Stimulated activated CD4-positive, alpha-beta T cell treated with anti-CD3 and anti-CD28 coated beads, Interleukin-1b, Interleukin-23, amount 100 ng/mL, for 4 hours (primary cell): ENCODE results near the gene TYRO3.

Experiments used
- DNase-seq, 2 donors: peaks; one replicate each; pipeline ENCODE4 v3.0.0-alpha.2; 2020; ENCODE audit warnings: low read depth in 2 of 2

TYRO3 gene

DNA sequence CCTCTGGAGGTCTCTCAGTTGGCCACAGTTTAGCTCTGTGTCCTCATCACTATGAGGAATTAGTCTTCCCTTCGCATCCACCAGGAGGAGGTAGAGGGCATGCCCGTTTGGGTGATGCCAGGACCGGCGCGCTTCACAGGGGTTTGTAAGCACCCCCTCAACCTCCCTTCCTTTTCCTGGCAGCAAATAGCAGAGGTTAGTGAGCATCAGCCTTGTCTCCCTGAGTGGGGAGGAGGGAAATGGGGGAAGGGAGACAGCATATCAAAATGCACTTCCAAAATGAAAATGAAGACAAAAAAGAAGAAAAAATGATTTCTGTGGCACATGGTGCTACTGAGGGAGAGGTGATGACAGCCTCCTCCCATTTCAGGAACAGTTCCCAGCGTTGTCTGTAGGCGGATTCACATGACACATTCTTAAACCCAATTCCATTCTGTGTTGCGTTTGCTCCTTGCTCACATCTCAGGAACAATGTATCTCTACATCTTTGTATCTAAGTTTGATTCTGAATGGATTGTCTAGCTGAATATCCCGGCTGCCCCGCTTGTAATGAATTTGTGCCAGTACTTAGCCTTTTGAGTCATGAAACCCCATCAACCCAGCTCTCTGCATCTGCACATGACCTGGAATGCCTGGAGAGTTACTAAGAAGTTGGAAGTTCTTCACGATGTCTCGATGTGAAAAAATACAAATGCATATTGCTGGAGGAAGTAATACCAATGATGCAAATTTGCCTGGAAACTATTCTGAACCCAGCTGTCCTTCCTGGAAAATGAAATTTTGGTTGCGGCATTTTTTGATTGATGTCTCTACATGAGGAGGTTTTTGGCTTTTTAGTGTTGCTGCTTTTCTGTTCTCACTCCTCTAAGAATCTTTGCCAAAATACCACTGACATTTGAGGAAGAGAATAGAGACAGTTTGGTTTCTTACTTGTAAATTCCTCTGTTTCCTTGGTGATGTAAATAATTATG, 45.2 kb downstream of the TYRO3 start:
- DNase-seq: peak; percentile 28 to 56

DNA sequence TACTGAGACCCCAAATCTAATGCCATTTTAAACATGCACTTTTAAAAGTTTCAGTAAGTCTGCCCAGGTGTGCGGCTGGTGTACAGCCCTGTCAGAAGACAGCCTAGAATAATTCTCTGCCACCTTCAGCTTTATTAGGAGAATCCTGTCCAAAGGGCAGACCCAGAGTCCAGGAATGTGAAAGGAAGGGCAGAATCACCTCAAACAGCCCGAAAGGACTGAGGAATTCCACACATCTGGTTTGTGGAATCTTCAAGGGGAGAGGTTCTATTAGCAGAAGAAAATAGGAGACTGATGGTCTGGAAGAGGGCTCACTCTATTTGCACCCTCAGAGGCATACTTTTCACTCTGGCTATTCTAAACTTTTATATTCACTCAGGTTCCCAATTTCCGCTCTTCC, 46.6 kb downstream of the TYRO3 start:
- DNase-seq: no peak

DNA sequence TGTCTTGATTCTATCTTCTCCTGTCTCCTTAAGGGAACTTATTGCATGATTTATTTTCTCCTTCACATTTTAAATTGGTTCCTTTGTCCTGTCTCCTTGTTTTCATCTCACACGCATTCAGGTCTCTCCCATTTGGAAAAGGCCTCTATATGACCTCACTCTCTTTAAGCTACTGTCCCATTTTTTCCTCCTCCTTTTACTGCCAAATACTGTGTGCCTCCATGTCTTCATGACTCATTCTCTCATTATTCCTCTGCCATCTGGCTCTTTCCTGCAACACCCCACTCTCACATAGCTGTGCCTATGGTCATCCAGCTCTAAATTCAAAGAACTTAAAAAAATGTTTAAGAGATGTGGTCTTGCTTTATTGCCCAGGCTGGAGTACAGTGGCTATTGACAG, 48.0 kb downstream of the TYRO3 start:
- DNase-seq: no peak

- DNase-seq: no peak
Observed at GRCh38 chr15:41609123-41609522, 50.1 kb downstream of the TYRO3 start.

- no peak for DNase-seq
Observed at GRCh38 chr15:41610048-41610447, 51.0 kb downstream of the TYRO3 start.

- no peak for DNase-seq
Observed at GRCh38 chr15:41620536-41621199, 61.7 kb downstream of the TYRO3 start.

DNA sequence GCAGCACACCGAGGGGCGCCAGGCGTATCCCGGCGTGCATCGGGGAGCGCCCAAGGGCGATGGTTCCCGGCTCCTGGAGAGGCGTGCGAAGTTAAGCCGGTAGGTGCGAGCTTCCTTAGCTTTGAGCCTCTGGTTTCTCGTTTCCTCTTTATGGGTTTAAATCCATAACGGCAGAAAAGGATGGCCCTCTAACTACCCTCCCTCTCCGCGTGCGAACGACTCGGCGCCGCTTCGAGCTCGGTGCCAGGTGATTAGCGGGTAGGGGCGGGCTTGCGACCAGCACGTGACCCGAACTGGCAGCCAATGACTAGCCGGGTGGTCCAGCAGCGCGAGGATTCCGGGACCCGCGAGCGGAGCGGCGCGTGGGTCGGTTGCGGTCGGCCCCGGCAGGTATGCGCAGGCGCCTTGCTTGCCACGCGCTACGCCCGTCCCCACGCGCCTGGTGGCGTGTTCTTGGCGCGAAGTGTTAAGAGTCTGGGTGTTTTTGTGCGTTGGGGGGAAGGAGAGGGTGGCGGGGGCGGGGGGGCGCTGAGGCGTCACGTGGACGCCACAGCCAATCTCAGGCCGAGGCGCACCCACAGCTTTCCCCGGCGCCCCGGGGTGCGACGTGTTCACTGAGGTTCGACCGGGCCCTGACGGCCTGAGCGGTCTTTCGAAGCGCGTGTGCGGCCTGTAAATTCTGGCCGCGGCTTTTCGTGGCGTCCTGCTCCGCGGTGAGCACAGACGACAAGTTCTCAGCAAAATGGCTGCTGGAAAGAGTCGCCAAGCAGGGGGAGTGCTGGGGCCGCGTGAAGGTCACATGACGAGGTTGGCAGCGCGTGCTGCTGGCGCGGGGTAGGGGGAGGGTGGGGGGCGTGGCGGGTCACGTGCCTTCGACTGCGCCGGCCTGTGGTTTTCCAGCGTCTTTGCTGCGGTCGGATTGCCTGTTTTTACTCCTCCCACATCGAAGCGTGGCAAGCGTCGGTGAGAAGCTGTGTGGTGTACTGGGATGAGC, 62.5 kb downstream of the TYRO3 start:
- DNase-seq: peak; percentile 65 to 81

DNA sequence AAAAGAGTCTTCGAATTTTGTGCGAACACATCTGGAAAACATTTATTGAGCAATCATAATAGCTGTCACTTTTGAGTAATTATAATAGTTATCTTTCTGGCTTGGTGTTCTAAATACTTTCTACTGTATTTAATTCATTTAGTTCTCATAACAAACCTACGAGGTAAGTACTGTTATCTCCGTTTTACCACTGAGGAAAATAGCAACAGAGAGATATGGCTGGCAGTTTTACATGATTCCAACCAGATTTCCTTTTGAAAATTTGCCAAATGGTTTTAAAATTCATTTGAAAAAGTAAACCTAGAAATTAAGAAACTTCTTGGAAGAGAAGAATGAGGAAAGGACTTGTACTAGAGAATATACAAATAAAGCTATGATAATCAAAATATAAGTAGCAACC, 63.9 kb downstream of the TYRO3 start:
- no peak for DNase-seq

DNA sequence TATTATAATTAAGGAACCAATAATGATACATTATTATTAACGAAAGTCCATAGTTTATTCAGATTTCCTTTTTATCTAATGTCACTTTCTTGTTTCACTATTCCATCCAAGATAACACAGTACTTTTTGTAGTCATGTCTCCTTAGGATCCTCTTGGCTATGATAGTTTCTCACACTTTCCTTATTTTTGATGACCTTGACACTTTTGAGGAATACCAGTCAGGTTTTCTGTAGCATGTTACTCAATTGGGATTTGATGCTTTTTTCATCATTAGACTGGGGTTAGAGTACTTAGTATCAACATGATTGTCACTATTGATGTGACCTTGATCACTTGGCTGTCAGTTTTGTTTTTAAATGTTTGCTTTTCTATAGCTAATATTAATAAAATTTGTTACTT, 68.2 kb downstream of the TYRO3 start:
- no peak for DNase-seq

DNA sequence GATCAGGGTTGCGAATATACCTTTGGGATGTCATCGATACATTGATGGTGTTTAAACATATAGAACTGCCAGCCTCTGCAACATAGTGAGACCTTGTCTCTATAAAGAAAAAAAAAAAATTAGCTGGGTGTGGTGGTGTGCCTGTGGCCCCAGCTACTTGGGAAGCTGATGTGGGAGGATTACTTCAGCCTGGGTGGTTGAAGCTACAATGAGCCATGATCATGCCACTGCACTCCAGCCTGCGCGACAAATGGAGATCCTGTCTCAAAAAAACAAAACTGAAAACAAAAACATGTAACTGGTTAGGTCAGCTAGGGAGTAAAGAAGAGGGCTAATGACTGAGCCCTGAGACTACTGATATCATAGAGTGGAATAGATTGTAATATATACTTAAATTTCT, 70.5 kb downstream of the TYRO3 start:
- no peak for DNase-seq

- no peak for DNase-seq
Observed at GRCh38 chr15:41629883-41630282, 70.9 kb downstream of the TYRO3 start.

GRCh38 chr15:41630616-41631217, 71.7 kb downstream of the TYRO3 start:
- no peak for DNase-seq

- no peak for DNase-seq
Observed at GRCh38 chr15:41631880-41632470, 73.0 kb downstream of the TYRO3 start.
